ENCODE measurements around the gene ZNF580.

ZNF580 gene

DNA sequence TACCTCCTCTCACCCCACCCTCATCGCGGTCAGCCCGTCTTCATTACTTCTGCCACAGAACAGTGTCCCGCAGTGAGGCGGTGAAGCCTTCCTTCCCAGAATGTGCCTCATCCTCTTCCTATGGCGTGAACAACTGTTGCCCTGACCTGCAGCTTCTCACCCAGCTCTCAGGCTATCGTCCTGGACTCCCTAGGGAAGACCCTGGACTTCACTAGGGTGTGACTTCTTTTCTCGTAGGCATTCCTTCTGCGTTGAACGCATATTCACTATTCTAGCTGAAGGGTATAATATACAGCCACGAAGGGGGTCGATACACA lies 34.4 kb upstream of the ZNF580 start:
- DNase-seq (ENCODE audit: low spot score) = no peak

DNA sequence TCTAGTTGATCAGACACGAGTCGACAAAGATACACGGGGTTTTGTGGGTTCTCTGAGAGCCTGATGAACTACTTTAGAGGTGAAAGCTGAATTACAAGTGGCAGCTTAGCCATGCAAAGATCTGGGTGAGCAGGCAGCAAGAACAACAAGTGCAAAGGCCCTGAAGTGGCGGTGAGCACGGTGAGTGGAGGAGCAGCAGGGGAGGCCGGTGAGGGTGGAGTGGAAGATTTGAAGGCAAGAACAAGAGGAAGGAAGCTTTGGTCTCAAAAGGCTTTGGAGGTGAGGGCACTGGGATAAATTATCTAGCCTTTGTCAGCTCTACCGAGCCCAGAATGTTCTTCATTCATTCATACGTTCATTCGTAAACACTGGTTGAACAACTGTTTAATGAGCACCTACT lies 34.0 kb upstream of the ZNF580 start:
- no peak for DNase-seq (ENCODE audit: low spot score)

DNA sequence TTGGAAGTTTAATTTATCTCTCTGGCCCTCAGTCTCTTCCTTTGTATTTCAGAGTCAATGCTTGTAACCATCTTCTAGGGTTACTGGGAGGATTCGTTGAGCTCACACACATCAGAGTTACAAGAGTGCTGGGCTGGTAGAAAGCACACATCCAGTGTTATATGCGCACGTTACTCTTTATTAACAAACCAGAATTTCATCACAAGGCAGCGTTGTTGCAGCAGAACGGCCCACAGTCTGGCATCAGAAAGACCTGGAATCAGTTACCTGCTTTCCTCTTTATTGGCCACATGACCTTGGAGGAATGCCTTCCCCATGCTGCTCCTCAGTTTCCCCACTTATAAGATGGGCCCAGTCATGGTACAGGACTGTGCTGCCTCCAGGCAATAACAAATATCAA lies 31.5 kb upstream of the ZNF580 start:
- no peak for DNase-seq (ENCODE audit: low spot score)

DNA sequence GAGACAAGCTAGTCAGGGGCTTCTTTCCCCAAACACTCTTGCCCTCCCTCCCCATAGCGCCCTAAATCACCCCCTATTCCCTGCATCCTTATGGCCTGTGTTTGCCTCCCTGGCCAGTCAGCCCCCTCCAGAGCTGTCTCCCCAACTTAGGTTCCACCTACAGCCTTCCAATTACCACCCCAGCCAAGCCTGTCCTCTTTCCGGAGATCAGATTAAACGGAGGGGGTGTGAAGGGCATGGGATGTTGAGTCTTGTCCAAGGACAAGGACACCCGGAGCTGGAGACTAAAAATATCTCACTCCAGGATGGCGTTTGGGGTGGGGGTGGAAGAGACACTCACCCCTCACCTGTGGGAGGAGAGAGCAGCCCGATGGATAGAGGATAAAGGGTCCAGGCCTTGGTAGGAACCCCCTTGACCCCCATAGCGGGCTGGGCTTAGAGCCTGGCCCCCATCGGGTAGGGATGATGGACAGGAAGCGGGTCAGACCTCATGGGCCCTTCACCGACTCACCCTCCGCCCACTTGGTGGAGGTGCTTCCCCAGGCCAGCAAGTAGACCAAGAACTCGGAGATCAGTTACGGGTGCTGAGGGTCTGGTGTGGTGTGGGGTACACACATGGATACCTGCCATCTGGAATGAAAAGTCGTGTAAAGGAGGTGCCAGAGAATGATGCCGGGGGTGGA lies 29.4 kb upstream of the ZNF580 start:
- DNase-seq (ENCODE audit: low spot score) = no peak

DNA sequence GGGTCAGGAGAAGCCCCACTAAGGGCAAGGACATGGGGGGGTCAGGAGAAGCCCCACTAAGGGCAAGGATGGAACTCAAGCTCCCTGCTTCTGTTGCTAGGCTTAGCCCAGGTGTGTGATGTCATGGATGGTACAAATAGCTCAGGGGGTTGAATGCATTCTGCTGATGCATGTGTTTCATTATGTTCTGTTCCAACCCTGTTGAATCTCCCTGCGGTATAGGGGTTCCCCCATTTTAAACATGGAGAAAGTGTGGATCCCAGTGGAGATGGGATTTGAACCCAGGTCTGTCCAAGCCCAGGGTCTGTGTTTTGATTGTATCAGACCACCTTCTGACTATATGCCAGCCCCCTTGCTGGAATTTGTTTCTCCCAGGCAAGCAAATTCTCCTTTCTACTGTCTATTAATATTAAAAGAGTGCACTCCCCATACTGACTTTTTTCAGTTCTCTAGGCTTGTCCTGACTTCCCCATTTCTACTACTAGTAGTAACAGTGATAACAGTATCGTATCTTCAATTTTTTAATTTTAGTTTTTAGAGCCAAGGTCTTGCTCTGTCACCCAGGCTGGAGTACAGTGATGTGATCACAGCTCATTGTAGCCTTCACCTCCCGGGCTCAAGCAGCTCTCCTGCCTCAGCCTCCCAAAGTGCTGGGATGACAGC lies 28.7 kb upstream of the ZNF580 start:
- DNase-seq (ENCODE audit: low spot score) = no peak

DNA sequence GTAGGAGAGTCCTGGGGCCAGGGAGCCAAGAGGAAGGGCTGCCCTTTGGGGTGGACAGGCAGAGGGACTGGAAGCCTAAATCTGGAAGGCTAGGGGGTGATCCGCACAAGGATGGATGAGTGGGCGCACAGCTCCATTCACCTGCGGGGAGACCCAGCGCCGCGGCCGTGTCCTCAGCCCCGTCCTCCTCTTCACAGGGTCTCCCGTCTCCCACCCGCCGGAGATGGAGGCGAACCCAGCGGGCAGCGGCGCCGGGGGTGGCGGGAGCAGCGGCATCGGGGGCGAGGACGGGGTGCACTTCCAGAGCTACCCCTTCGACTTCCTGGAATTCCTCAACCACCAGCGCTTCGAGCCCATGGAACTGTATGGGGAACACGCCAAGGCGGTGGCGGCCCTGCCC lies 27.4 kb upstream of the ZNF580 start:
- no peak for DNase-seq (ENCODE audit: low spot score)

DNA sequence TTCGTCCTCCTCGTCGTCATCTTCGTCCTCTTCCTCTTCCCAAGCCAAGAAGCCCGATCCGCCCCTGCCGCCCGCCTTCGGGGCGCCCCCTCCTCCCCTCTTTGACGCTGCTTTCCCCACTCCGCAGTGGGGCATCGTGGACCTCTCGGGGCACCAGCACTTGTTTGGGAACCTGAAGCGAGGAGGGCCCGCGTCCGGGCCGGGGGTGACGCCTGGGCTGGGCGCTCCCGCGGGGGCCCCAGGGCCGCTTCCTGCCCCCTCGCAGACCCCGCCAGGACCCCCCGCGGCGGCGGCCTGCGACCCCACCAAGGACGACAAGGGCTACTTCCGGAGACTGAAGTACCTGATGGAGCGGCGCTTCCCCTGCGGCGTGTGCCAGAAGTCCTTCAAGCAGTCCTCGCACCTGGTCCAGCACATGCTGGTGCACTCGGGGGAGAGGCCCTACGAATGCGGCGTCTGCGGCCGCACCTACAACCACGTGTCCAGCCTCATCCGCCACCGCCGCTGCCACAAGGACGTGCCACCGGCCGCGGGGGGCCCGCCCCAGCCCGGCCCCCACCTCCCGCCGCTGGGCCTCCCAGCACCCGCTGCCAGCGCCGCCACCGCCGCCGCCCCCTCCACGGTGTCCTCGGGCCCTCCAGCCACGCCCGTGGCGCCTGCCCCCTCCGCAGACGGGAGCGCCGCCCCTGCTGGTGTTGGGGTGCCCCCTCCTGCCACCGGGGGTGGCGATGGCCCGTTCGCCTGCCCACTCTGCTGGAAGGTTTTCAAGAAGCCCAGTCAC lies 26.7 kb upstream of the ZNF580 start:
- no peak for DNase-seq (ENCODE audit: low spot score)

DNA sequence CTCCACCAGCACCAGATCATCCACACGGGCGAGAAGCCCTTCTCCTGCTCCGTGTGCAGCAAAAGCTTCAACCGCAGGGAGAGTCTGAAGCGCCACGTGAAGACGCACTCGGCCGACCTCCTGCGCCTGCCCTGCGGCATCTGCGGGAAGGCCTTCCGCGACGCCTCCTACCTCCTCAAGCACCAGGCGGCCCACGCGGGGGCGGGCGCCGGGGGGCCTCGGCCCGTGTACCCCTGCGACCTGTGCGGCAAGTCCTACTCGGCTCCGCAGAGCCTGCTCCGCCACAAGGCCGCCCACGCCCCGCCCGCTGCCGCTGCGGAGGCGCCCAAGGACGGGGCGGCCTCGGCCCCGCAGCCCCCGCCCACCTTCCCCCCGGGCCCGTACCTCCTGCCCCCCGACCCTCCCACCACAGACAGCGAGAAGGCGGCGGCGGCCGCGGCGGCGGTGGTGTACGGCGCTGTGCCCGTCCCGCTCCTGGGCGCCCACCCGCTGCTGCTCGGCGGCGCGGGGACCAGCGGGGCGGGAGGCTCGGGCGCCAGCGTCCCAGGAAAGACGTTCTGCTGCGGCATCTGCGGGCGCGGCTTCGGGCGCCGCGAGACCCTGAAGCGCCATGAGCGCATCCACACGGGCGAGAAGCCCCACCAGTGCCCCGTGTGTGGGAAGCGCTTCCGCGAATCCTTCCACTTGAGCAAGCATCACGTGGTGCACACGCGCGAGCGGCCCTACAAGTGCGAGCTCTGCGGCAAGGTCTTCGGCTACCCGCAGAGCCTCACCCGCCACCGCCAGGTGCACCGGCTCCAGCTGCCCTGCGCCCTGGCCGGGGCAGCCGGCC lies 25.9 kb upstream of the ZNF580 start:
- DNase-seq (ENCODE audit: low spot score) = no peak

DNA sequence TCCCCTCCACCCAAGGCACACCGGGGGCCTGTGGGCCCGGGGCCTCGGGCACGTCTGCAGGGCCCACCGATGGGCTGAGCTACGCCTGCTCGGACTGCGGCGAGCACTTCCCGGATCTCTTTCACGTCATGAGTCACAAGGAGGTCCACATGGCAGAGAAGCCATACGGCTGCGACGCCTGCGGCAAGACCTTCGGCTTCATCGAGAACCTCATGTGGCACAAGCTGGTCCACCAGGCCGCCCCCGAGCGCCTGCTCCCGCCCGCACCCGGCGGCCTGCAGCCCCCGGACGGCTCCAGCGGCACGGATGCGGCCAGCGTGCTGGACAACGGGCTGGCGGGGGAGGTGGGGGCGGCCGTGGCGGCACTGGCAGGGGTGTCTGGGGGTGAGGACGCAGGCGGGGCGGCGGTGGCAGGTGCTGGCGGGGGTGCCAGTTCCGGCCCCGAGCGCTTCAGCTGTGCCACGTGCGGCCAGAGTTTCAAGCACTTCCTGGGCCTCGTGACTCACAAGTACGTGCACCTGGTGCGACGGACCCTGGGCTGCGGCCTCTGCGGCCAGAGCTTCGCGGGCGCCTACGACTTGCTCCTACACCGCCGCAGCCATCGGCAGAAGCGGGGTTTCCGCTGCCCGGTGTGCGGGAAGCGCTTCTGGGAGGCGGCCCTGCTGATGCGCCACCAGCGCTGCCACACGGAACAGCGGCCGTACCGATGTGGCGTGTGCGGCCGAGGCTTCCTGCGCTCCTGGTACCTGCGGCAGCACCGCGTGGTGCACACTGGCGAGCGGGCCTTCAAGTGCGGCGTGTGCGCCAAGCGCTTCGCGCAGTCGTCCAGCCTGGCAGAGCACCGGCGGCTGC lies 25.0 kb upstream of the ZNF580 start:
- DNase-seq (ENCODE audit: low spot score) = no peak

DNA sequence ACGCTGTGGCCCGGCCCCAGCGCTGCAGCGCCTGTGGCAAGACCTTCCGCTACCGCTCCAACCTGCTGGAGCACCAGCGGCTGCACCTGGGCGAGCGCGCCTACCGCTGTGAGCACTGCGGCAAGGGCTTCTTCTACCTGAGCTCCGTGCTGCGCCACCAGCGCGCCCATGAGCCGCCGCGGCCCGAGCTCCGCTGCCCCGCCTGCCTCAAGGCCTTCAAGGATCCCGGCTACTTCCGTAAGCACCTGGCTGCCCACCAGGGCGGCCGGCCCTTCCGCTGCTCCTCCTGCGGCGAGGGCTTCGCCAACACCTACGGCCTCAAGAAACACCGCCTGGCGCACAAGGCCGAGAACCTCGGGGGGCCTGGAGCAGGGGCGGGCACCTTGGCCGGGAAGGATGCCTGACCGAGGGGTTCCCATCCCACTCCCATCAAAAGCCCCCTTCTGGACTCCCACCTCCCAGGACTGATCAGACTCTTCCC lies 24.4 kb upstream of the ZNF580 start:
- DNase-seq (ENCODE audit: low spot score) = no peak

DNA sequence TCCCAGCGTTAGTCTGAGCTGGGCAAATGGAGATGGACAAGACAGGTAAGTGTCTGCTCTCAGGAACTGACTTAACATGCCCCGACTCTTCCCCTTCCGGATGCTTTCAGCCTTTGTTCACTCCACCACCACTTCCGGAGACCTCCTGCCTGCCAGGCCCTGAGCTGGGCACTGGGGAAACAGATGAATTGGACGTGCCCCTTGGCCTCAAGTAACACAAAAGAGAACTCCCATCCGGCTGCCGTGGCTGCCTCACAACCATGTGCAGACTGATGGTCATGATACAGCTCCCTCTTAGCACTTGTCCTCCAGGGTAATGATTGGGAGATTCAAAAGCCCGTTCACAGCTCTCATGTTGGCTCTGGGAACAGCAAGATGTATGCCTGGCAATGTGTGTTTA lies 23.4 kb upstream of the ZNF580 start:
- no peak for DNase-seq (ENCODE audit: low spot score)

DNA sequence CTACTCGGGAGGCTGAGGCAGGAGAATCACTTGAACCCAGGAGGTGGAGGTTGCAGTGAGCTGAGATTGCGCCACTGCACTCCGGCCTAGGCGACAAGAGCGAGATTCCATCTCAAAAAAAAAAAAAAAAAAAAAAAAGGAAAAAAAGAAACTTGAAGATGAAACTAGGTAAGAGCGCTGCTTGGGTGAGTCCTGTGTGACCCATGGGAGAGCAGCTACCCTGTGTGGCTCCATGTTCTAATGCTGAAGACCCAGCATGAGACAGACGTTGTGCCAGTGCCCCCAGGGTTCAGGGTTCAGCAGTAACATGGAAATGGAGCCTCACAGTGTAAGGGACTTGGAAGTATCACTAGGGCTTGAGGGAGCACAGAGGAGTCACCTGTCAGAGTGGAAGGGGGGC lies 22.4 kb upstream of the ZNF580 start:
- no peak for DNase-seq (ENCODE audit: low spot score)

DNA sequence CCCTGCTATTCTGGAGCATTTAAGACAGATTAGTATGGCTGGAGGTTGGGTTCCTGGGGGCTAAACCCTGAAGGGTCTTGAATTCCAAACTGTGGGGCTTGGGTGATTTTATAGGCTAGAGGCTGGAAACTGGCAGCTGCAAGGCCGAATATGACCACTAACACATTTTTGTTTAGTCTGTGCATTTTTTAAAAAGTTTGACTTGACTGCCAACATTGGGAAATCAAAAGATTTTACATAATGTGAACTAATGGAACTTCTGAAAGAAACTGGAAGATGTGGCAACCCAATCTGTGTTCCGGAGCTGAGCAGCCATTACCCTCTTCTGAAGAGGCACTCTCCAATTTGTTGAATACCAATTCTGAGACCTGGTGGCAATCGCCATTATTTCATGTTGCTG lies 21.5 kb upstream of the ZNF580 start:
- no peak for DNase-seq (ENCODE audit: low spot score)

DNA sequence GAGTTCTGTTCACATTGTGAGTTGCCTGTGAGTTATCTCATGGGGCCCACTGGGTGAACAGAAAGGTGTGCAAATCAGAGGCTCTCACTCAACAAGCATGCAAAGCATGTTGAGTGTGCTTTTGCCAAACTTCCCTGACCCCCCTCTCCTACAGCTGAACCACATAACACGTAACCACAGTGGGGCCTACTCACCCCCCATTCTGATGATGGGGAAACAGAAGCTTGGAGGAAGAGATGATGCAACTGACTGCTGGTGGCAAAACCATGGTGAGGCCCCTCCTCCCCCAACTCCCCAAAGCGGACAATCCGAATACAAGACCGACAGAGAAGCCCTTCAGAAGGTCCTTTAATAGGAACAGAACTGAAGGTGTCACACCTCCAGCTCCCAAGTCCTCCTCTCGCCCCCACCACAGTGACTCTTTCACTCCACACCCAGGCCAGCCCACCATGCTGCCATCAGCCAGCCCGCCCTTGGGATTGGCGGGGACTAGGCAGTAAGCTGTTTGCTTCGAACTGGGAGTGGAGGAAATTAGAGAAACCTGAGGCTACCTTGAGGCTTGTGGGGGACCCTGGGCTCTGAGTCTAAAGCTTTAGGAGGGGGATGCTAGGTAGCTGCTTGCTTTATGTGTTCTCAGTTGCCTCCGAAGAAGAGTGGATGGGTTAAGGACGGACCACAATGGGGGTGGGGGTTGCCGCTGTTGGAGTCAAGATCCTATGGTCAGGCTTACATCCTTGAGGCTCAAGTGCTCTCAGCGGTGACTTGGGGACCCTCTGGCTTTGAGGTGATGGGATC lies 20.2 kb upstream of the ZNF580 start:
- DNase-seq (ENCODE audit: low spot score) = no peak

DNA sequence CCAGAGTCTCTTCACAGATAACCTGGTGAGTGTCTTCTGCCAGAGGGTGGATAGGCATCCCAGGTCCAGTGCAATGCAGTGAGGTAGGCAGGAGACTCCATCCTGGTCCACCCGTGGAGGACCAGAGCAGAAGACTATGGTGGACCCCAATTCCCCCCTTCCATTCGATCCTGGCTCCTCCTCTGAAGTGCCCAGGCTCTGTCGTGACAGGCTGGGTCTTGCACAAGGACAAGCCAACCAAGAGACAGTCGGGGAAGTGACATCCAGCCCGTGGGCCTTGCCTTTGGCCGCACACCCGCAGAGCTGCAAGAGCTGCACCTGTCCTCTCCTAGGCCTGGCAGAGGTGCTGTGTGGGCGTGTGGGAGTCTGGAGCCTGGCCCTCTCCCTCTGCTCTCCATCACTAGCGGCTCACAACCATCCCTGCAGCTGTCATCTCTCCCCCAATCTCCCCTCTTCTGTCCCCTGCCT lies 19.6 kb upstream of the ZNF580 start:
- no peak for DNase-seq (ENCODE audit: low spot score)

DNA sequence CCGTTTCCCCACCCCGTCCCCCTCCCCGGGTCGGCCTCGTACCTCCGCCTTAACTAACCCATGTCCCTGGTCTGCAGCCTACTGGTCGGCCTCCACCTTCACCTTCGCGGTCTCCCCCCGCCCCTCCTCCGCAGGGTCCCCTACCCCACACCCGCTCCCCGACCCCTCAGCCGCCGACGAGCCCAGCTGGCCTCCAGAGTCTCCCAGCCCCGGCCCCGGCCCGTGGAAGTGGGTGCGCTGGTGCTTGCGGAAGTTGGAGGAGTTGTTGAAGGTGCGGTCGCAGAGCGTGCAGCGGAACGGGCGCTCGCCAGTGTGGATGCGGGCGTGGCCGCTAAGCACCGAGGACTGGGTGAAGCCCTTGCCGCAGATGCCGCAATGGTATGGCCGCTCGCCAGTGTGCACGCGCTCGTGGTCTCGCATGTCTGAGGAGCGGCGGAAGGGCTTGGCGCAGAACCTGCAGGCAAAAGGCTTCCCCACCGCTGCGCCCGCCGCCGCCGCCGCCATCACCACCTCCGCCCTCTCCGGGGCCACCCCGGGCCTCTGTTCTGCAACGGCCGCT lies 19.1 kb upstream of the ZNF580 start:
- DNase-seq (ENCODE audit: low spot score) = no peak

DNA sequence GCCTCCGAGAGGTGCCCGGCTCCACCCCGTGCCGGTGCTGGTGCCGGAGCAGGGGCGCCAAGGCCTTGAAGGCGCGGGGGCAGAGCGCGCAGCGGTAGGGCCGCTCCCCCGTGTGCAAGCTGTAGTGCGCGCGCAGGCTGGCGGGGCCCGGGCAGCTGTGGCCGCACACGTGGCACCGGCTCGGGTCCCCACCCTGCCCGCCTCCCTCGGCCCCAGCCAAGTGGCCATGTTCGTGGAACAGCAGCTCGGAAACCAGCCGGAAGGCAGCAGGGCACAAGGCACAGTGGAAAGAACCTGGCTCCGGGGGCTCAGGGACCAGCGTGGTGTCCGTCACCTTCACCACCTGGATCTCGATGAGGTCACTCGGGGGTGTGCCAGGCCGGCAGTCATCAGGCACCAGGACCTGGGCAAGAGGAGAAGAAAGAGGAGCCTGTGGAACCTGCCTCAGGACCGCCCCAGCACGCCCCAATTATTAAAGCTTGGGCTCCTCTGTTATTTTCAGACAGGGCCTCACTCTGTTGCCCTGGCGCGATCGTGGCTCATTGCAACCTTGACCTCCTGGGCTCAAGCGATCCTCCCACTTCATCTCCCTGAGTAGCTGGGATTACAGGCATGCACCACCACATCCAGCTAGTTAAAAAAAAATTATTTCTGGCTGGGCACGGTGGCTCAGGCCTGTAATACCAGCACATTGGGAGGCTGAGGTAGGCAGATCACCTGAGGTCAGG lies 18.4 kb upstream of the ZNF580 start:
- DNase-seq (ENCODE audit: low spot score) = no peak

DNA sequence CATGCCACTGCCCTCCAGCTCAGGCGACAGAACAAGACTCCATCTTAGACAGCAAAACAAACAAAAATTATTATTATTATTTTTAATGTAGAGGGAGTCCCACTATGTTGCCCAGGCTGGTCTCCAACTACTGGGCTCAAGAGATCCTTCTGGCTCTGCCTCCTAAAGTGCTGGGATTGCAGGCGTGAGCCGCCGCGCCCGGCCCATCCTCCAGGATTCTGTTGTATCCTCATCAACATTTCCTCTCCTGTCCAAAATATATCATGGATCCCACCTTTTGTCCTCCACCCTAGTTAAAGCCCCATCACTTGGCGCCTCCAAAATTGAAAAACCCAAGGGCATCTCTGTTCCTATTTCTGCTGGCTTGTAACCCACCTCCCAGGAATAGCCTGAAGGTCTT lies 17.7 kb upstream of the ZNF580 start:
- DNase-seq (ENCODE audit: low spot score) = no peak

DNA sequence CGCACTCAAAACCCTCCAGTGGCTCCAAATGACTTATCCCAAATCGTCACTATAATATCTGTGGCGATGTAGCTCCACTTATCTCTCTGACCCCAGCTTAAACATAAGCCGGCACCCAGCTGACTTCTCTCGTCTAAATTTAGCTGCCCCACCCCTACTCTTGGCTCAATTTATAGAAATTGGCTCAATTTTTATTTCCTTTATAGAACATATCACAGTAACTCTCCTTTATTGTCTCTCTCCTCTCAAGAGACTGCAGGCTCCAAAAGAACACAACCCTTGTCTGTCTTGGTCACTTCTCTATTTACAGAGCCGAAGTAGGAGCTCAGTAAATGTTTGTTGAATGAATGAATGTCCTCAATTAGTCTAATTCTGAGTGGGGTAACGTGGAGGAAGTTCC lies 17.2 kb upstream of the ZNF580 start:
- DNase-seq (ENCODE audit: low spot score) = no peak
